GM21825 (cell line): ENCODE results near the gene REM2.
"Not testable (repeated sequence)": the region's sequence is repeated elsewhere in the genome, so short reads cannot be mapped to it uniquely, and the experiment has no call there.

Experiments
- ATAC-seq: cut with Tn5 transposase; IDR thresholded peaks from one replicate; pipeline ENCODE4 v1.9.1; 2021; ENCODE audit warnings: mild to moderate bottlenecking, moderate library complexity; ENCODE audit not compliant: unreplicated experiment

Gene REM2

GRCh38 chr14:22848351-22849164 is 34.5 kb upstream of the REM2 start:
- ATAC-seq = no peak

- no peak for ATAC-seq
Measured at GRCh38 chr14:22849212-22849819, 33.7 kb upstream of the REM2 start.

GRCh38 chr14:22850944-22851764 is 31.9 kb upstream of the REM2 start:
- ATAC-seq = no peak

DNA sequence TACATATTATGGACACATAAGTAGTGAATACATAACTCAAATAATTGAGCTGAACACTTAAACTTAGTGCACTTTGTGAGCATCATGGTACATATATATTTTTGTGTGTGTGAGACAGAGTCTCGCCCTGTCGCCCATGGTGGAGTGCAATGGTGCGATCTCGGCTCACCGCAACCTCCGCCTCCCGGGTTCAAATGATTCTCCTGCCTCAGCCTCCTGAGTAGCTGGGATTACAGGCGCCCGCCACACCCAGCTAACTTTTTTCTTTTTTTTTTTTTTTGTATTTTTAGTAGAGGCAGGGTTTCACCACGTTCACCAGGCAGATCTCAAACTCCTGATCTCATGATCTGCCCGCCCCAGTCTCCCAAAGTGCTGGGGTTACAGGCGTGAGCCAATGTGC is 30.8 kb upstream of the REM2 start:
- not testable (repeated sequence) for ATAC-seq

- ATAC-seq = no peak
Measured at GRCh38 chr14:22852599-22852939, 30.5 kb upstream of the REM2 start.

DNA sequence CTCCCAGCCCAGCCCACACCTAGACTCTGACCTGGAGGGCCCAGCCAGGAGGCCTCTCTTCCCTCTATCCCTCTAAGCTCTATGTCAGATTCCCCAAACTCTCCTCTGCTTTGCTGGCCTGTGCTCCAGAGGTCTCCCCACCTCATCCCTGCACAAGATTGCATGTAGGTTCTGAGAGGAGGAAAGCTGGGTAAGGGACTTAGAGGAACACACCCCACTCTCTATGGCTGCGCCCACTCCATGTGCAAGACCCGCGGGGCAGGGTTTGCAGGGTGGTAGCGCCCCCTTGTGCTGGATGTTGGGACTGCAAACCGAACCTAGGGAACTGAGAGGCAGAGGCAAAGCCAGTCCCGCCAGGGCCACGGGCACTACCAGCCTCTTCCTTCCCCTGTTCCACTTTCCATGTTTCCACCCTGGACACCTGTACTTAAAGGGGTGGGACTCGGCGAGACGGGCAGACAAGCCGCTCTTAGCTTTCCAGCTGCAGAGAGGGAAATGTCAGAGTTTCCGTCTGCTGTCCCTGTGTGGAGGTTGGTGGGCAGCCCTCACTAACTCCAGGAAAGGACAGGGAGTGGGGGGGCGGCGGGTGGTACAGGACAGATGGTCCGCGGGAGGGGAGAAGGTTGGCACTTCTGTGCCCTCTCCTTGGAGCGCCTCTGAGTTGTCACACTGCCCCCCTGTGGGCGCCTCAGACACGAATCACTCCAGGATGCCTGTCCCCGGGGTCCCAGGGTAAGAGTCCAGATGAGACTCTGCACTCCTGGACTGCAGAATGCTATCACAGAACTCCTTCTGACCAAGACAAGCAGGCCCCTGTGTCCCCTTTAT is 29.9 kb upstream of the REM2 start:
- ATAC-seq = peak; percentile 62

- not testable (repeated sequence) for ATAC-seq
Measured at GRCh38 chr14:22854296-22854695, 28.7 kb upstream of the REM2 start.

DNA sequence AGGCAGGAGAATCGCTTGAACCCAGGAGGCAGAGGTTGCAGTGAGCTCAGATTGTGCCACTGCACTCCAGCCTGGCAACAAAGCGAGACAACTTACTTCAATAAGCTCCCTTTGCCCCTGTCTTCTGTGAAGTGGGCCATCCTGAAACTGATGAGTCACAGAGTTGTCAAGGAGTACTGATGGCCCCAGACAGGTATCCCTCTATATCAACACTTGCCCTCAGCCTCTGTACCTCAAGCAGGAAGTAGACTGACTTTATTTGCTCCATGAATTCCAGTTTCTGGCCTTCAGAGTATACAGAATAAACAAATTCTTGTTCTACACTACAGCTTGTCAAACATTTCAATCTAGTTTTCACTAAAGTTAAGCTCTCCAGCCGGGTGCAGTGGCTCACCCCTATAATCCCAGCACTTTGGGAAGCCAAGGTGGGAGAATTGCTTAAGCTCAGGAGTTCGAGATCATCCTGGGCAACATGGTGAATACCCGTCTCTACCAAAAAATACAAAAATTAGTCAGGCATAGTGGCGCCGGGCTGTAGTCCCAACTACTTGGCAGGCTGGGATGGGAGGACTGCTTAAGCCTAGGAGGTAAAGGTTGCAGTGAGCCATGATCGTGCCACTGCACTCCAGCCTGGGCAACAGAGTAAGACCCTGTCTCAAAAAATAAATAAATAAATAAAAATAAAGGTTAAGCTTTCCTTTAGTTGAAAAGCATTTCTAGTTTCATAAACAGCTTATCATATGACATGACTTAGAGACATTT is 27.9 kb upstream of the REM2 start:
- ATAC-seq = no peak

GRCh38 chr14:22856428-22856827 is 26.6 kb upstream of the REM2 start:
- no peak for ATAC-seq

GRCh38 chr14:22860377-22860776 is 22.6 kb upstream of the REM2 start:
- ATAC-seq = not testable (repeated sequence)

- no peak for ATAC-seq
Measured at GRCh38 chr14:22861651-22862050, 21.4 kb upstream of the REM2 start.

DNA sequence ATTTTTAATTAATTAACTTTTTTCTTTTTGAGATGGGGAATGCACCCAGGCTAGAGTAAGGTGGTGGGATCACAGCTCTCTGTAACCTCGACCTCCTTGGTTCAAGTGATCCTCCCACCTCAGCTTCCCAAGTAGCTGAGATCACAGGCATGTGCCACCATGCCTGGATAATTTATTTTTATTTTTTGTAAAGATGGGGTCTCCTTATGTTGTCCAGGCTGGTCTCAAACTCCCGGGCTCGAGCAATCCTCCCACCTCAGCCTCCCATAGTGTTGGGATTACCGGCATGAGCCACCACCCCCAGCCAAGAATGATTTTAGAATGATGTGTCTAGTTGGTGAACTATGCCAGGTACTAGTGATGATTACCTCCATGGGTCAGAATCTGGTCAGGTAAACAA is 18.0 kb upstream of the REM2 start:
- ATAC-seq = no peak

GRCh38 chr14:22865424-22866405 is 17.3 kb upstream of the REM2 start:
- ATAC-seq = no peak

DNA sequence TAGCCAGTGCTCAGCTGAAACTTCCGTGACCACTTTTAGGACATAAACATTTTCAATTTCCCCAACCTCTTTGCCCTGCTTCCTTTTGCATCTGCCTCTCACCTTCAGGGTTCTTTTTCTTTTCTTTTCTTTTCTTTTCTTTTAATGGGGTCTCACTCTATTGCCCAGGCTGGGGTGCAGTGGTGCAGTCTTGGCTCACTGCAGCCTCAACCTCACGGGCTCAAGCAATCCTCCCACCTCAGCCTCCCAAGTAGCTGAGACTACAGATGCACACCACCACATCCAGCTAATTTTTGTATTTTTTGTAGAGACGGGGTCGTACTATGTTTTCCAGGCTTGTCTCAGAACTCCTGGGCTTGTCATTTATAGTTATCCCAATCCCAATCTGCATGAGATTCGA is 16.1 kb upstream of the REM2 start:
- no peak for ATAC-seq

DNA sequence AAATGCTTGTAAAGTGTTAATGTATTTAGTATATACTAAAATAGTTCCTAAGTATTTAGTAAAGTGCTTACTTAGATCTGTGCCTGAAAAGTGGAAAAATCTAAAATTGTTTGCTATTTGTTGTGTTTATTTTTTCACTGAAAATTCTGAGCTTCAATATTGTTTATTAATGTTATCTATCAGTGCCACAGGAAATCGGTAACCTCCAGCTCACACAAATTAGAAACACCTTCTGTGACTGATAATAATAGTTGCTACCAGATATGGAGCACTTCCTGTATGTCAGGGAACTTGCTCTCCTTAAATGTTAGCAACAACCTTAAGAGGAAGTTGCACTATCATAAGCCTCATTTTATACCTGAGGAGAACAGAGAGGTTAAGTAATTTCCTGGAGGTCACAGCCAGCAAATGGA is 12.2 kb upstream of the REM2 start:
- ATAC-seq = peak; percentile 35

DNA sequence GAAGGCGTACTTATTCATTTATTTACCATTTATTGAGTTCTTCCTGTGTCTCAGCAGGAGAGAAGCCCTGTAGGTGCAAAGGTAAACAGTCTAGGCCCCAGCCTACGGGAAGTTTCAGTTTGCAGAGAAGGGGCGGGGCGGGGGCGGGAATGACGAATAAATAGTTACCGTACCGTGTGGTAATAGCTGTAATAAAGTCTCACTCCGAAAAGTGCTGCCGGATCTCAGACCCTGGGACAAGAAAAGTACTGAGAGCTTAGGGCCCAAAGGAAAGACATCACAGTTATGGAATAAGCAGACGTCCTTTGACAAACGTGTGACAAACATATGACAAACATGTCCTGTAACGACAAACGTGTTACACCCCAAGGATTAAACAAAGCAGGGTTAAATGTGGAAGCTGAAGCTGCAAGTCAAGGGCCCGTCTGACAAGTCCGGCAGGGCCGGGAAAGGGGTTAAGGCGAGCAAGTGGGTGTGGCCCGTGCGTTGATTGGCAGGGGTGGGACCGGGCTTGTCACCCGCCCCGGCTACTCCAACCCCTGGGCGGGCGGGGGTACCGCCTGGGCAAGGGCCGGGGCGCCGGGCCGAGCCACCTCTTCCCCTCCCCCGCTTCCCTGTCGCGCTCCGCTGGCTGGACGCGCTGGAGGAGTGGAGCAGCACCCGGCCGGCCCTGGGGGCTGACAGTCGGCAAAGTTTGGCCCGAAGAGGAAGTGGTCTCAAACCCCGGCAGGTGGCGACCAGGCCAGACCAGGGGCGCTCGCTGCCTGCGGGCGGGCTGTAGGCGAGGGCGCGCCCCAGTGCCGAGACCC is 11.6 kb upstream of the REM2 start, which contains the start of gene LRP10:
LRP10 (plus strand) TSS at position 517 of the 809 bp plus-strand sequence. CDS start 564 bp downstream, outside the sequence.
- ATAC-seq = peak; percentile 78

DNA sequence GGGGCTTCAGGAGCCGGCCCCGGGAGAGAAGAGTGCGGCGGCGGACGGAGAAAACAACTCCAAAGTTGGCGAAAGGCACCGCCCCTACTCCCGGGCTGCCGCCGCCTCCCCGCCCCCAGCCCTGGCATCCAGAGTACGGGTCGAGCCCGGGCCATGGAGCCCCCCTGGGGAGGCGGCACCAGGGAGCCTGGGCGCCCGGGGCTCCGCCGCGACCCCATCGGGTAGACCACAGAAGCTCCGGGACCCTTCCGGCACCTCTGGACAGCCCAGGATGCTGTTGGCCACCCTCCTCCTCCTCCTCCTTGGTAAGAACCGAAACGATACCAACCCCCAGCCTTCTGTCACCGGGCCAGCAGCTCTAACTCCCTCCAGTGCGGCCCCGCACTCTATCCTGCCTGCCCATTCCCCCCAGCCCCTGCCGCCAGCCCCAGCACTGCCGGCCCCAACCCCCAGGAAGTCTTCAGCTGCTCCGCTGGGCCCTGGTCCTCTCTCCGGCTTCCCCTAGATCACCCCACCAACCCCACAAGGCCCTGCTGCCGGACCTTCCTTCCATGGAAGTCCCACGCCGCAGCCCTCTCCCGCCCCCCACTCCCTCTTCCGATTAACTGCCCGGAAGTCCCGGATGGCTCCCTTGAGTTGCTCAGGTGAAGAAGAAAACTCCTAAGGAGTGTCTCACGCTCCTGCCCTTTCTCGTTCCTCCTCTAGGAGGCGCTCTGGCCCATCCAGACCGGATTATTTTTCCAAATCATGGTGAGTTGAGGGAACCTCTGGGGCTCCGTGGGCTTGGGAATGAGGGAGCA is 10.8 kb upstream of the REM2 start:
- peak; percentile 27 for ATAC-seq
